SKM-1 treated with dmso at 0.1 percent for 144 hours (cell line): ENCODE results near the gene HSD11B2.

Experiments used
- DNase-seq: peaks from one replicate; lab custom pipeline; 2025; ENCODE audit not compliant: unreplicated experiment; lab: John Stamatoyannopoulos, UW

The HSD11B2 gene

DNA sequence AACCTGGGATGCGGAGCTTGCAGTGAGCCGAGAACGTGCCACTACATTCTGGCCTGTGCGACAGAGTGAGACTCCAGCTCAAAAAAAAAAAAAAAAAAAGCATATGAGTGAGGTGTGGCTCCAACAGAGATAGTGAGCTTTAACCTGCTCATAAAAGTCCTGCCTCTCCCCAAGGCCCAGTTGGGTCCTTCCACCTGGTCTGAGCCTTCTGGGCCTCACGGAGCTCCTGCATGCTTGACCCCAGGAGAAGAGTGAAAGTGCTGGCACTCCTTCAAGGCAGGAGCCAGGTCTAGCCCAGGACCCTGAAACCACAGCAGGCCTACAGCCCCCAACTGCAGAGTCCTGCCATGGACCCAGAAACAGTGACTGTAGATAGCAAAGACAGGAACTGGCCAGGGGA is 17.7 kb downstream of the HSD11B2 start:
- no peak for DNase-seq

DNA sequence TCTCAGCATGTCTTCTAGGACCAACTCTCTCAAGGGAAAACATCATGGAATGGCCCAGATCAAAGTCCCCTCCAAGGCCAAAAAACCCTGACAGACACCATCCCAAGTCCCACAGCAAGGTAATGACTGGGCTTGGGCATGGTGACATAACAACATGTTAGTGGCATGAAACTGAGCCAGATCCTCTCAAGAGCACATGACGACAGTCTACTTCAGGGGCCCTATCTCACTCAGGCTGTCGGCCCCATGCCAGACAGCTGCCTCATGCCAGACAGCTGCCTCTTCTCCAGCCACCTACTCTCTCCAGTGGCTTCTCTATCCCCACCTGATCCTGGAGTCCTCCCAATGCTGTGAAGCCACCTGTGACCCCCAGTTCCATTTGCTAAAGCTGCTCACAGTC is 18.4 kb downstream of the HSD11B2 start:
- no peak for DNase-seq

DNA sequence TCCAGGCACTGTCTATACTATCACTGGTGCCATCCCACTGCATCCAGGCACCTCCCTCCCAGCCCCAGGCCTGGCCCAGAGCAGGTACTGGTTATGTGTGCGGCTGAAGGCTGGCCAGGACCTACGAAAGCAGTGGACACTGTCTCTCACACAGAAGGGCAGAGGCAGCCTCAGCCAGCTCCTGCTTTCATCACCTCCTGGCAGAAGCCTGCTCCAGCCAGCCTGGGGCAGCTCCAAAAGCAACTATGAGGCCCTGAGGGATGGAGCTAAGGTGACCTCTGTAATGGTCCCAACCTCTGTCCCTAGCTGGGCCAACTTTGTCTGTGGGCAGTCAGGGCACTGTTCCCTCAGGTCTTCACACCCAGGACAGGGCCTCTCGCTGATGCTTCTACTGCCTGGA is 18.8 kb downstream of the HSD11B2 start:
- no peak for DNase-seq

DNA sequence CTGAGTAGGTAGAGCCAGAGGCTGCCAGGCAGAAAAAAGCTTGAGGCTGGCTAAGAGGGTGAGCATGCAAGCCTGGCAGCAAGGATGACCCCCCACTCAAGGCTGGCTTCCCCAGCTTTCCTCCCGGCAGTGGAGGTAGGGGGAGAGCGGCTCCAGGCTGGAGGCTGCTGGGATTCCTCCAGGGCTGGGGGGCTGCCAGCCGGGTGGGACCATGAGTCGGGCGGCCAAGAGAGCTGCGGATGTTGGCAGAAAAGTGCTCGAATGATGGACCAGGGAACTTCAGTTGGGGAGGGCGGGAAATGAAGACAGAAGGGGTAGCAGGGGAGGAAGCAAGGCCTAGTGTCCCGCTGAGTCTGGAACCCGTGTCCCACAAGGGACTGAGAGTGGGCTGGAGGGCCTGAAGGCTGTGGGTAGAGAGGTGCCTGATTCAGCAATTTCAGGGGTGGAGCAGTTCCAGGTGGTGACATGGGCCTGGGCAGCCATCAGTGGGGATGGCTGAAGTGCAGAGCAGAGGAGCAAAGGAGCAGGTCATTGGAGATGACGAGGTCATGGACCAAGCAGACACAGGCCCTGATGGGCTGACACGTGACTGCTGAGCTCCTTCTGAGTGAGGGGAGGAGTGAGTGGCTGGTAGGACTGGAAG is 20.3 kb downstream of the HSD11B2 start:
- DNase-seq: no peak

DNA sequence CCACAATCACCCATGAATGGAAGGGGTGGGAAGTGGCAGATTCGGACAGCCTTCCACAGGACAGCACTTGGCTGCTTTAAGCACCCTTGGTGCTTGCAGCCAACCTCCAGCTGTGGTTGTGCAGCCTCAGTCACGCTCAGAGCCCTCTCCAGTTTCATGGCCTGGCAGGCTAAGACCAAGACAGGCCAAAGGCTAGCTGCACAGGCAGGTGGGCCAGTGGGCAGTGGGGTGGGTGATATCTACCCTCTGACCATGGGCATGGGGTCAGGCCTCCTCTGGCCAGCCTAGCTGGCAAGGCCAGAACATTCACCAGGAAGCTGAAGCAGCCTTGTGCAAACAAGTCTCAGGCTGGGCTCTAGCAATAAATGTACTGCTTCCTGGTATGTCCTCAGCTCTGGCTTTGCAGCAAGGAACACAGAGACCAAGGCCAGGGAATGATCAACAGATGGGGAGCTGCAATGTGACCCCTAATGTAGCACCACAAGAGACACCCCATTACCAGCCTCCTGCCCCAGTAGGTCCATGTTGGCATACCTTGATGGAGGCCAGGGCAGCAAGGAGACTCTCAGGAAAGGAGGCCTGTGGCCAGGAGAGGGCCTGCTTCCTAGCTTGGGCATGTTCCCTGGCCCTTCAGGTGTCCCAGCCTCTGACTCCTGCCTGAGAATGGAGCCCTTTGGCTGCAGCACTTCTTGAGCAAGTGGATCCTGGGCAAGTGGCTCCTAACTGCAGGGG is 20.9 kb downstream of the HSD11B2 start:
- DNase-seq: no peak

DNA sequence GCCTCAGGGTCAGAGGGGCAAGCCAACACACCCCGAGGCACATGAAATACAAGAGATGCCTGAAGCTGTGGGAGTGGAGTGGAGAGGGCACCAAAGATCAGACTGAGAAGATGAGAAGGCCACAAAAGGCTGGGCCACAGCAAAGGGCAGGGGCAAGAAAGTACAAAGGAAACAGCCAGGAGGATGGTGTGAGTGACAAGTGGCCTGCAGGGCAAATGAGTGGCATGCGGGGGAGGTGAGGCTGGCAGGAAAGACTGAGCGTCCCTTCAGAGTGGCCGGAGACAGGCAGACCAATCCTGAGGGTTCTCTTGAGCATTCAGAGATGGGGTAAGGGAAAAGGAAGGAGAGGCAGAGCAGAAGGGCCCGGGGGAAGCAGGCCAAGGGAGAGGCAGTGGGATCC is 23.2 kb downstream of the HSD11B2 start:
- no peak for DNase-seq

DNA sequence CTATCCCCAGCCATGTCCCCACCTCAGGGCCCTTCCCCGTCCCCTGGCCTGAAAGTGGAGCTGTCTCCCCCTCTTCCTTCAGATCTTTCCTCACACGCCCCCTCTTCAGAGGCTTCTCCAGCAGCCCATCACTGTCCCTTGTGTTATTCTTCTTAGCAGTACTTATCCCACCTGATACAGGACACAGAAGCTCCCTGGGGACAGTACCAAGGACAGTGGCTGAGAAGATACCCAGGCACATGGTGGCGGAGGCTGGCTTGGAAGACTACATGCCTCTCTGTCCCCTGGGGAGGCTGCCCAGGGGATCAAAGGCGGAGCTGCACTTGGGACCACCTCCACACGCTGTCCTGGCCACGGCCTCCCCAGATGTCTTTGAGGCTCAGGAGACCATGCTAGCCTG is 23.9 kb downstream of the HSD11B2 start:
- DNase-seq: no peak

DNA sequence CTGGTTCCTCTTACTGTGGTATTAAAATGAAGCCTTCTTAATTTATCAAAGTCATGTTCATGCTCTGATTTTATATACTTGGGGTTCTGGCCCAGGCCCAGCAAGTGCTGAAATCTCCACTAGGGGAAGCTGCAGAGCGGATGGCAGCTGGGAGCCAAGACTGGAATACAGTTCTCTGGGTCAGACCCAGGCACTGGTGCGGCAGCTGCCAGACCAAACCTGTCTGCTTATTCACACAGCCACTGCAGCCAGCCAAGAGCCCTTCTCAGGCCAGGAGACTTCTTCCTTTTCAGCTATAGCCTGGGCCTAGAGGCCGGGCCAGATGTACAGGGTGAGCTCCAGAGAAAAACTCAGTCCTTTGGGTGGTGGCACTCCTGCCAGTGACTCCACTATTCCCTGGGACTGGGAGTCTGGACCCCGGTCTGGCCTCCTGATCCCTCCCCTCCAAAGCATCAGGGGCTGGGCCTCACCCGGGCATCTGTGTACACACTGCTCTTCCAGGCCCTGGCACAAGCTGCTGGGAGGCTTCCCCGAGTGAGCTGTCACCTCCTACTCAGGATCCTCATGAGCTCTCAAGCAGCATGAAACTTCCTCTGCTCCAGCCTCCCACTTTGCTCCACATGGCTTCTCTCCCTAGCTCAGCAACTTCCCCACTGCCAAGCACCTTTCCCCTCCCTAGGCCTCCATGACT is 25.6 kb downstream of the HSD11B2 start:
- no peak for DNase-seq

DNA sequence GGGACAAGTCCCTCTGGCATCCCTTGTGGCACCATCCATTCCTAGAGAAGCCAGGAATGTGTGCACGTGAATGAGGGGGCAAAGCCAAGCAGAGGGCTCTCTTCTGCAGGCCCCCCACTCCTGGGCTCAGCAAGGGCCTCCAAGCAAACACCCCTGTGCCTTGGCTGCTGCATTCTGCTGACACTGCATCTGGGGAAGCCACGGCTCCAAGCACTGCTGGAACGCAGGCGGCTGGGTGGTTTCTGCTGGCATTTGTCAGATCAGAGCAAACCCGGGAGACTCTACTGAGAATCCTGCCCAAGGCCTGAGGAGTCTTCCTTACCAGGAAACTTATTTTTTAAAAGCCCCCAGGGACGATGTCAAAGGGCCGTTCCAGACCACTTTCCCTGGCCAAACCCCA is 26.7 kb downstream of the HSD11B2 start:
- no peak for DNase-seq

DNA sequence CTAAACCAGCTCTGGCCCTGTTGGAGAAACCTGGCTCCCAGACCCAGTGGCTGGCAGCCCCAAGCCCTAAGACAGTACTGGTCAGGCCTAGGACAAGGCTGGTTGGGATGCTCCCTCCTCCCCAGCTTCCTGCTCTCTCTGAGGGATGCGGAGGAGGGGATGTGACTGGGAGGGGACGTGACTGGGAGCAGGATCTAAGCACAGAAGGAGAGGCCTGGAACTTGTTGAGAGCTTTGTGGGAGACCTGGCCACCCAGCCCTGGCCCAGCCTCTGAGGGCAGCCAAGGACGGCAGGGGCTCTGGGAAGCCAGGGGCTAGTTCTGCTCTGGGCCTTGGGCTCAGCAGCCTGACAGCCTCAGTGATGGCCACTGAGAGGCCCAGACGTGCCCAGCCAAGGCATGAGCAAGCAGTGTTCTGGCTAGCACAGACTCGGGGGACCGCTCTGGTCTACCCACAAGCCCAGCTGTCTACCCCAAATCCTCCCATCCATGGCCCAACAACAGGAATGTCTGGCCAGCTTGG is 27.3 kb downstream of the HSD11B2 start:
- no peak for DNase-seq

DNA sequence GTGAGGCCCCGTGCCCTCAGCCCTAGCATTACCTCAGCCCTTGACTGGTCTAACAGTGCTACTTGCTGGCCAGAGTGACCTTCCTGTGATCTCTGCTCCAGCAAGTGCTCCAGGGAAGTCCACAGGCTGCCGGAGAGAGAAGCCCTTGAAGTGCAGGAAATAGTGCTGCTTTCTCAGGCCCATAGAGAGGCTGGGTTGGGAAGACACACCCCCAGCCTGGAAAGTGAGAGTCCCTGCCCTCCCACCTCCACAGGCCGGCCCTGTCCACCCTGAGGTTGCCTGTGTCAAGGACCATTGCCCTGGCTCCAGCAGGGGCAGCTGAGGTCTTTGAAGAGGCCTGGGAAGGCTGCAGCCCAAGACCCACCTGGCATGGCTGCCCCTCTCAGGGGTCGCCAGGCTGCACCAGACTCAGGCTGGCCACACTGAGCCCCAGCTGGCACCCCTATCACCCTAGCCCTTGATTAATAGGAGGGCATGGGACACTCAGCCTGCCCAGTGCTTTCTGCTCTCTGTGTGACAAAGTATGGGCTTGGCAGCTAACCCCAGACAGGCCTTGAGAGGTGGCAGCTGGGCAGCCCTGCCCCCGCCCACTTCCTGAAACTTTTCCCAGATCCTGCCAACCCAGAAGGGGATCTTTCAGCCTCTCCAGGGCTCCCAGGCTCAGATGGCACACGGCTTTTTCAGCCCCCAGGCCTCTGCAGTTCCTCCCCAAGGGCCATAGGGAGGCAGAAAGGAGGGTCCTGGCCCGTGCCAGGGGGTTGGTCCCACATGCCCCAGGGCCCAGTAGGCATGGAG is 28.3 kb downstream of the HSD11B2 start:
- no peak for DNase-seq

DNA sequence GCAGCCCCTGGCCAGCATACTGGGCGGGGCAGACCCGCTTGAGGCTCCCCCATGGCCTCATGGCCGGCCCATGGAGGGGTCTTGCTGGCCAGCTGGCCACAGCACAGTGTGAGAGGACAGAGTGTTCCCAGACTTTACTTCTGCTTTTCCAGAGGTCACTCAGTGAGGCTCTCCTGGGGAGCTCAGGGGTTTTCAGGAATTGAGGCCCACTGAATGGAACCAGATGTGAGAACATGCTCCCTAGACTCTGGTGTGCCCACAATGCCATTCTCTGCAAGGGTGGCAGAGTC is 28.9 kb downstream of the HSD11B2 start:
- DNase-seq: no peak

DNA sequence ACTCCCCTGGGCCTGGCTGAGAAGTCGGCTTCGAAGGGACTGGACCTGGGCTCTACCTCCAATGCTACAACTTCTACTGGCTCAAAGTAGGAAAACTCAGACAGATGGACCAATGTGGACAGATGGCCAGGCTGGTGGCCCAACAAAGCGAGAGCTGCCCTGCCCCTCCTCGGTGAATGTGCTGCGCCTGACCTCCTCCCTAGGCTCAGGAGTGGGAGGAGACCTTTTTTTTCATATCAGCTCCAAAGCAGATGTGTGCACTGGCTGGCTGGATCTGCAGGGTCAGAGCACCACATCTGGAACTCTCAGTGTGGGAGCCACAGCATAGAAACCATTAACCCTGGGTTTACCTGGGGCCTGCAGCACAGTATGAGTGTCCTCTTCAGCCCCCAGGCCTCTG is 29.2 kb downstream of the HSD11B2 start:
- no peak for DNase-seq

DNA sequence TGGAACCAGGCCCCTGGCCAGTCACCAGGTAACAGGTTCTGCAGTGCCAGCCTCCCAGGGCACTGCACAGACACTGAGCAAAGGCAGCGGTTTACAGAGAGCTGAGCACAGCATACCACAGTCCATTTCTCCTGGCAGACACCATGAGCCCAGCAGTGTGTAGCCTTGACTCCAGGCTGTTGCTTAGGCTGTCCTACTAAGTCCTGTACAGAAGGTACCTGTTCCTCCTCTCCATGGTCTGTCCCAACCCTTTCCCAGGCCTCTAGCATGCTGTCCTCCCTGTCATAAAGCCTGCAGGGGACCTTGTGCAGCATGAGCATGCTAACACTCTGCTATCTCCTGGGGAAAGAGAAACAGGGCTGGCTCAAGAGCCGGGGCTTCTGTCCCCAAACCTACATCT is 30.0 kb downstream of the HSD11B2 start:
- DNase-seq: no peak

DNA sequence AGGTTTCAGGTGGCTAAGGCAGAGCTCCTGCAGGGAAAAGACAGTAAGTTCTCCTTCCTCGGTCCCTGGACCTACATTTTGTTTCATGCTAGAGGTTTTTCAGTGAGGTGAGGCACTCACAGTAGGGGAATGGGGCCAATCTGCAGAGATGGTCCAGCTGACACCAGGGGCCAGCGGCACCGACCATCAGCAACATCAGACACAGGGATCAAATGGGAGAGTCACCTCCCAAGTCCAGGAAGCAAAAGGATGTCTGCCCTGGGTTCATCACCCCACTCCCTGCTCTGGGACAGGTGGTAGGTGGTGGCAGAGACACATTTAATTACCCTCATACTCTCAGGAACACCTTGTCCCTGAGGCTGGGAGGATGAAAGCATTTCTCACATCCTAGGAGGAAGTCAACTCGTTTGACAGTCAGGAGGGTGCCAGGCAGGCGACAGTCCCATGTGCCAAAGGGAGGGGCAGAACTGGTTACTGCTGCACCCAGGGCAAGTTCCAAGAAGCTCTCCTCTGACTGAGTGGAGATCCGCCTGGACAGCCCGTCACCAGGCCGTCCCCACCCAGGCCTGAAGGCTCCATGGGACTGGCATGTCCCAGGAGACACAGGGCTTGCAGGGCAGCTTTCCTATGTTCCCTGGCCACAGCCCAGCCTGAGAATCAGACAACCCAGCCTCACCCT is 30.8 kb downstream of the HSD11B2 start:
- no peak for DNase-seq

DNA sequence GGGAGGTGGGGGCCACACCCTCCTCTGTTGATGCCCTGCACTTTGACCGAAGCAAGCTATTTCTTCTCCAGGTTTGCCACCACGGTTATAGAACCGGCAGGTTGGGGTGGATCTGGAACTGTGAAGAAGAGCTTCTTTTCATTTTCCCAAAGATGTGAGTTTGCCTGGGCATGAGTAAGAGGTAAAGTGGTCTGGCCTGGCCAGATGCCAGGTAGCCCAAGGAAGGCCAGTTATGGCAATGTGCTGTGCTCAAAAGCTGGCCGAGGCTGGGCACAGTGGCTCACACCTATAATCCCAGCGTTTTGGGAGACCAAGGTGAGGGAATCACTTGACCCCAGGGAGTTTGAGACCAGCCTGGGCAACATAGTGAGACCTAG is 31.3 kb downstream of the HSD11B2 start:
- no peak for DNase-seq

DNA sequence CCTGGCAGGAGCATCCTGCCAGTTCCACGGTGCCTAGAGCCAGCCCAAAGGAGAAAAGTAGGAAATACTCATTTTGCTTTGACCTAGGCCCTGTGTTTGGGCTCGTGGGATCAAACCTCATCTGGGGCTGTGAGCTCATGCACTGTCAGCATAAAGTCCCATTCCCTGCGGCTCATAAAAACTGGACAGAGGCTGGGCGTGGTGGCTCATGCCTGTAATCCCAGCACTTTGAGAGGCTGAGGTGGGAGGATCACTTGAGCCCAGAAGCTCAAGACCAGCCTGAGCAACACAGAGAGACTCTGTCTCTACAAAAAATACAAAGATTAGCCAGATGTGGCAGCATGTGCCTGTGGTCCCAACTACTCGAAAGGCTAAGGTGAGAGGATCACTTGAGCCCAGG is 32.1 kb downstream of the HSD11B2 start:
- DNase-seq: no peak

DNA sequence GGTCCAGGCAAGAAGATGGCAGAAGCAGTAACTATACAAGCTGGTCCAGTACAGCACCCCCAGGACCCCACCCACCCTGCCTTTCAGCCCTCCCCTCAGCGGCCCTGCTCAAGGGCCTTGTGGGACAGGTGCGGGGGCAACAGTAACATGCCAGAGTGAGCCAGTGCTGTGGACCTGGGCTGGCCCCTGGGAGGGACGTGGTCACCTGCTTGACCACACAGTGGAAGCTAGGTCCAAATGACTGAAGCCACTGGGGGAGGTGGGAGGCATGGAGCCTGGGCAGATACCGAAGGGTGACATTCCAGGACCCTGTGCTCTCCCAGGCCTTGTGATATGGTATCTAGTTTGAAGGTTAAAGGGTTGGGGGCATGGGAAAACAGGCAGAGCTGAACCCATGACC is 32.8 kb downstream of the HSD11B2 start:
- no peak for DNase-seq

DNA sequence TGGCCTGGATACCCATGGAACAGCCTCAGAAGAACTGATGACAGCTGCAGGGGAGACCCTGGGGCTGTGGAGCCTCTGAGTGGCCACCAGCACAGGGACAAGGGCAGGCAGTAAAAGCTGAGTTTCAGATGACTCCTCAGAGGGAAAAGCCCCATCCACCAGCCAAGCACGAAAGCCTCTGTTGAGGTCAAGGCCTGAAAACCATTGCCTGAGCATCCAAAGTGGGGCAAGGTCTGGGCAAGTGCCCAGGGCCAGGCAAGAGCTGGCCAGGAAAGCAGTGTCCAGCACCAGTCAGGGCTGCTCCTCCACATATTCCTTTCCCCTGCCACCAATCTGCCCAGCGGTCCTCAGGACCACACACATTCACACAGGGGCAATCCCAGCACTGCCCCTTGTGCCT is 33.6 kb downstream of the HSD11B2 start:
- no peak for DNase-seq

DNA sequence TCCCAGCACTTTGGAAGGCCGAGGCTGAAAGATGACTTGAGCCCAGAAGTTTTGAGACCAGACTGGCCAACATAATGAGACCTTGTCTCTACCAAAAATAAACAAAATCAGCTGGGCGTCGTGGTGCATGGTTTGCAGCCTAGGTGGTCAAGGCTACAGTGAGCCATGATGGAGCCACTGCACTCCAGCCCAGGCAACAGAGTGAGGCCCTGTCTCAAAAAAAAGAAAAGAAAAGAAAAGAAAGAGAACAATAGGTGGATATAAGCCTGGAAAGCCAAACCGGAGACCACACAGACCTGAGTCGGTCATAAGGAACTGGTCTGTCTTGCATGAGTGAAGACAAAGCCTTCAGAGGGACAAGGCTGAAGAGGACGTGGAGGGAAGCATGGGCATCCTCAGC is 35.7 kb downstream of the HSD11B2 start:
- no peak for DNase-seq

DNA sequence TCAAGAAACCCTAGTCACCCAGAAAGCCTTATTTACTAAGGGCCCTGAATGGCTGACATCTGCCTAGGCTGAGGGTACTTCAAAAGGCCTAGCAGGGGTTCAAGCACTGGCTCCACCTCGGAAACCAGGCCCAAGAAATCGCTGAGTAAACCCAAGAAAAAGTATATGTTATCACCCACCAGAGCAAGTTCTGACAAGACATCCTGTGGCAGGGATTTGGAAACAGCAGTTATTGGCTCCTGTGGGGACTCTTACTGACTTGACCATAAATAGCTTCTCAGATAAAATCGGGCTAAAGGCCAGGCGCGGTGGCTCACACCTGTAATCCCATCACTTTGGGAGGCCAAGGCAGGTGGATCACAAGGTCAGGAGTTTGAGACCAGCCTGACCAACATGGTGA is 37.8 kb downstream of the HSD11B2 start:
- no peak for DNase-seq
